ENCODE data around the gene CCDC33. TPM values are rescaled to one million over a fixed set of nuclear protein-coding genes. Genes with fewer than 3 reads are reported as not detected.
A peak's percentile ranks its signal among the peaks of the same experiment; 100 is the strongest.

CCDC33 gene
- total RNA-seq, 1 donor from 2014 or later, result not detected

GRCh38 chr15:74333662-74334061 lies 97.5 kb downstream of the CCDC33 start:
- no peaks in the 10 kb centered on the region for H3K36me3 ChIP-seq (ENCODE audit: control insufficient read depth, insufficient read depth, low read length)
- no peak overlapping the region for H3K4me3 ChIP-seq (ENCODE audit: low read depth, low read length)
- TF ChIP-seq CTCF (IDR thresholded peaks at IDR 0.05; ENCODE audit: insufficient read depth, low read length, severe bottlenecking), result no peak
- H3K27me3 ChIP-seq (ENCODE audit: control insufficient read depth, insufficient read depth, low read length), result no peaks in the 10 kb centered on the region
- peak; percentile 76 for DNase-seq (ENCODE audit: low read depth)
- no peak for FAIRE-seq

- H3K27me3 ChIP-seq (ENCODE audit: control insufficient read depth, insufficient read depth, low read length), result no peaks in the 10 kb centered on the region
- no peaks in the 10 kb centered on the region for H3K36me3 ChIP-seq (ENCODE audit: control insufficient read depth, insufficient read depth, low read length)
- no peak overlapping the region for H3K4me3 ChIP-seq (ENCODE audit: low read depth, low read length)
- TF ChIP-seq CTCF (IDR thresholded peaks at IDR 0.05; ENCODE audit: insufficient read depth, low read length, severe bottlenecking), result no peak
- no peak for DNase-seq (ENCODE audit: low read depth)
- peak; percentile 93 for FAIRE-seq
Measured at GRCh38 chr15:74334127-74334526, 98.0 kb downstream of the CCDC33 start.

- no peaks in the 10 kb centered on the region for H3K27me3 ChIP-seq (ENCODE audit: control insufficient read depth, insufficient read depth, low read length)
- H3K4me3 ChIP-seq (ENCODE audit: low read depth, low read length), result no peak overlapping the region
- no peak for FAIRE-seq
- H3K36me3 ChIP-seq (ENCODE audit: control insufficient read depth, insufficient read depth, low read length), result no peaks in the 10 kb centered on the region
- DNase-seq (ENCODE audit: low read depth), result no peak
- no peak for TF ChIP-seq CTCF (IDR thresholded peaks at IDR 0.05; ENCODE audit: insufficient read depth, low read length, severe bottlenecking)
Measured at GRCh38 chr15:74335396-74335795, 99.3 kb downstream of the CCDC33 start.

- FAIRE-seq, result no peak
- H3K36me3 ChIP-seq (ENCODE audit: control insufficient read depth, insufficient read depth, low read length), result no peaks in the 10 kb centered on the region
- no peaks in the 10 kb centered on the region for H3K27me3 ChIP-seq (ENCODE audit: control insufficient read depth, insufficient read depth, low read length)
- no peak overlapping the region for H3K4me3 ChIP-seq (ENCODE audit: low read depth, low read length)
- peak; percentile 48 for DNase-seq (ENCODE audit: low read depth)
- TF ChIP-seq CTCF (IDR thresholded peaks at IDR 0.05; ENCODE audit: insufficient read depth, low read length, severe bottlenecking), result no peak
Measured at GRCh38 chr15:74336061-74337005, 100.2 kb downstream of the CCDC33 start.

GRCh38 chr15:74337146-74337545 lies 101.0 kb downstream of the CCDC33 start:
- no peak for TF ChIP-seq CTCF (IDR thresholded peaks at IDR 0.05; ENCODE audit: insufficient read depth, low read length, severe bottlenecking)
- FAIRE-seq (no peak), DNase-seq (ENCODE audit: low read depth) (no peak)
- Histone ChIP-seq H3K27me3 (ENCODE audit: control insufficient read depth, insufficient read depth, low read length) (no peaks in the 10 kb centered on the region), H3K4me3 (ENCODE audit: low read depth, low read length) (no peak overlapping the region), H3K36me3 (ENCODE audit: control insufficient read depth, insufficient read depth, low read length) (no peaks in the 10 kb centered on the region)

All from bronchial epithelial cell (primary cell).